ENCODE results near the gene WDR91.

GRCh38 chr7:135169141-135169963, 42.0 kb downstream of the WDR91 start:
- TF ChIP-seq CTCF (conservative IDR thresholded peaks at IDR 0.05 in 1 of 2, IDR thresholded peaks at IDR 0.05 in 1 of 2; ENCODE audit: extremely low read depth in 1 of 2, insufficient read depth in 1 of 2, low read depth in 1 of 2, low read length in 2 of 2) (peak; percentile 18 to 42), EZH2 (IDR thresholded peaks at IDR 0.05; ENCODE audit: borderline replicate concordance, low read length) (no peak)
